Brain microvascular endothelial cell (primary cell): Measurements from ENCODE around the gene MMAA.
A peak's percentile ranks its signal among the peaks of the same experiment; 100 is the strongest.
"Not testable (repeated sequence)": the region's sequence is repeated elsewhere in the genome, so short reads cannot be mapped to it uniquely, and the experiment has no call there.

Experiments used
- DNase-seq: peaks from one replicate; pipeline ENCODE4 v3.0.0-alpha.2; 2020
- H3K27ac ChIP-seq: fragments of 250-450 bp; sonication (Bioruptor Pico); 2 replicates; pipeline ENCODE4 v1.5.1; 2020; ENCODE audit warnings: mild to moderate bottlenecking, moderate library complexity
- H3K27me3 ChIP-seq: fragments of 250-450 bp; sonication (Bioruptor Pico); replicated peaks from 2 replicates; pipeline ENCODE4 v1.5.1; 2020; ENCODE audit warnings: mild to moderate bottlenecking
- H3K36me3 ChIP-seq: fragments of 250-450 bp; sonication (Bioruptor Pico); replicated peaks from 2 replicates; pipeline ENCODE4 v1.5.1; 2020; ENCODE audit warnings: mild to moderate bottlenecking
- H3K4me3 ChIP-seq: 2 replicates; pipeline ENCODE4 v1.5.1; 2011; ENCODE audit warnings: low read depth, mild to moderate bottlenecking, control low read depth, low read length, moderate library complexity
- in situ Hi-C: cut with HindIII; loops from 2 replicates; pipeline ENCODE4 v1.10.0; 2017; ENCODE audit warnings: low sequenced_read_pairs, low pct_ligation_motif_present
- TF ChIP-seq, protein P1 (sequence below): IDR thresholded peaks from 2 replicates; pipeline ENCODE4 v1.5.1; 2011; ENCODE audit warnings: low read depth, mild to moderate bottlenecking, moderate library complexity, low read length, control low read depth, inconsistent platforms; ENCODE audit errors: missing control alignments

The MMAA gene

DNA sequence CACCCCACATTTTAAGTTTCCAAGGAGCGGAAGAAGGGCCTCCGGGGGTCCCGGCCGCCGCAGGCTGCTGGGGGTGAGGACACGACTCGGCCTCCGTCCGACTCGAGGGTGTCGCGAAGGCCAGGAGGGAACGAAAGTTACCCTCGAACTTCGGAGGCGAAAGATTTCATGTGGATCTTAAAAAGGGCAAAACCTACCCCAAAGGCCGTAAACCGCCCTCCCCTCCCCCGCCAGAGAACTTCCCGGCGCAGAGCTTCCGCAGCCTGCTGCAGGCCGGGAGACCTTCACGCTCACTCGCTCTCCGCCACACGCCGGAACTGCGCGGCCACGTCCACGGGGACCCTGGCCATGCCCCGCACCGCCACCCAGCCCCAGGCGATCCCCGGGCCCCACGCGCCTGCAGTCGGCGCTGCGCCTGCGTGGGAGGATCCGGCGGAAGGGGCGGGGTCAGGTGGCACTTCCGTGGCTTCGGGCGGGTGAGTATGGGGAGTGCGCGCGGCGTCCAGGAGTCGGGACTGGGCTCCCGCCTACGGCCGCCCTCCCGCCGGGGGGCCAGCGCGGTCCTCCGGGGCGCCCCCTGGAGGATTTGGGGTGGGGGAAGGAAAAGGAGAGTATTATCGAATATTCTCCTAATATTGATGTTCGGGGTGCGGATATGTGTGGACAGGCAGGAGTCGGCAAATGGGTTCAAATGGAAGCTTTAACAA is at the start of gene MMAA:
MMAA (plus strand) TSS at position 454 of the 707 bp plus-strand sequence. CDS start 19,755 bp downstream, outside the sequence.
- peak within 1 kb of the TSS; percentile 82 for H3K27ac ChIP-seq
- no peaks in the 10 kb centered on the region for H3K27me3 ChIP-seq
- in situ Hi-C loops = no loop called here
- peak; percentile 87 for DNase-seq
- TF ChIP-seq, protein P1, sequence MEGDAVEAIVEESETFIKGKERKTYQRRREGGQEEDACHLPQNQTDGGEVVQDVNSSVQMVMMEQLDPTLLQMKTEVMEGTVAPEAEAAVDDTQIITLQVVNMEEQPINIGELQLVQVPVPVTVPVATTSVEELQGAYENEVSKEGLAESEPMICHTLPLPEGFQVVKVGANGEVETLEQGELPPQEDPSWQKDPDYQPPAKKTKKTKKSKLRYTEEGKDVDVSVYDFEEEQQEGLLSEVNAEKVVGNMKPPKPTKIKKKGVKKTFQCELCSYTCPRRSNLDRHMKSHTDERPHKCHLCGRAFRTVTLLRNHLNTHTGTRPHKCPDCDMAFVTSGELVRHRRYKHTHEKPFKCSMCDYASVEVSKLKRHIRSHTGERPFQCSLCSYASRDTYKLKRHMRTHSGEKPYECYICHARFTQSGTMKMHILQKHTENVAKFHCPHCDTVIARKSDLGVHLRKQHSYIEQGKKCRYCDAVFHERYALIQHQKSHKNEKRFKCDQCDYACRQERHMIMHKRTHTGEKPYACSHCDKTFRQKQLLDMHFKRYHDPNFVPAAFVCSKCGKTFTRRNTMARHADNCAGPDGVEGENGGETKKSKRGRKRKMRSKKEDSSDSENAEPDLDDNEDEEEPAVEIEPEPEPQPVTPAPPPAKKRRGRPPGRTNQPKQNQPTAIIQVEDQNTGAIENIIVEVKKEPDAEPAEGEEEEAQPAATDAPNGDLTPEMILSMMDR = peak; percentile 67
- peak within 1 kb of the TSS; percentile 85 for H3K4me3 ChIP-seq
- H3K36me3 ChIP-seq = no peaks in the 10 kb centered on the region

DNA sequence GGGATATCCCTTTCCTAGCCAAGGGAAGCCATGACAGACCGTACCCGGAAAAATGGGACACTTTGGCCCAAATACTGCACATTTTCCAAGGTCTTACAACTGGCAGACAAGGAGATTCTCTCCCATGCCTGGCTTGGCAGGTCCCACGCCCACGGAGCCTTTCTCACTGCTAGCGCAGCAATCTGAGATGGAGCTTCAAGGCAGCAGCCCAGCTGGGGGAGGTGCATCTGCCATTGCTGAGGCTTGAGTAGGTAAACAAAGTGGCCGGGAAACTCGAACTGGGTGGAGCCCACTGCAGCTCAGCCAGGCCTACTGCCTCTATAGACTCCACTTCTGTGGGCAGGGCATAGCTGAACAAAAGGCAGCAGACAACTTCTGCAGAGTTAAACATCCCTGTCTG is 44.6 kb upstream of the MMAA start:
- H3K27ac ChIP-seq, H3K36me3 ChIP-seq, in situ Hi-C loops, DNase-seq, H3K27me3 ChIP-seq, H3K4me3 ChIP-seq: not testable (repeated sequence)

DNA sequence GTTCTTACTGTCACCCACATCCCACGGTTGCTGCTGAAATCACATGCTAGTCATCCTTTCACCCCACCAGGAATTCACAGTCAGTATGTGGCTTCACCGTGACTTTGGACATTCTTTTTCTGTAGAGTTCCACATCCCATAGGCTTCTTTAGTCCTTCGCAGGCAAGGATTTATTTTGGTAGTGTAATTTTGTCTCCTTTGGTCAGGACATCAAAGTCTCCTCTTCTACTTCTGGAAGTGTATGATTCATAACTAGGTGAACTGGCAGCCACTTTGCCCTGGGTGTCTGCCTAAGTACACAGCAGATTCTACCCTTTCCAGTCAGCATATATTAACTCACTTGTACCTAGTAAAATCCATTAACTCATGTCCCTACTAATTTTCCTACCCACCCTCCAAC is 38.3 kb upstream of the MMAA start:
- no peak for DNase-seq
- Histone ChIP-seq H3K27ac (no peak overlapping the region), H3K27me3 (no peaks in the 10 kb centered on the region), H3K36me3 (no peaks in the 10 kb centered on the region), H3K4me3 (no peak overlapping the region)
- in situ Hi-C loops = no loop called here
- TF ChIP-seq, protein P1 = no peak

DNA sequence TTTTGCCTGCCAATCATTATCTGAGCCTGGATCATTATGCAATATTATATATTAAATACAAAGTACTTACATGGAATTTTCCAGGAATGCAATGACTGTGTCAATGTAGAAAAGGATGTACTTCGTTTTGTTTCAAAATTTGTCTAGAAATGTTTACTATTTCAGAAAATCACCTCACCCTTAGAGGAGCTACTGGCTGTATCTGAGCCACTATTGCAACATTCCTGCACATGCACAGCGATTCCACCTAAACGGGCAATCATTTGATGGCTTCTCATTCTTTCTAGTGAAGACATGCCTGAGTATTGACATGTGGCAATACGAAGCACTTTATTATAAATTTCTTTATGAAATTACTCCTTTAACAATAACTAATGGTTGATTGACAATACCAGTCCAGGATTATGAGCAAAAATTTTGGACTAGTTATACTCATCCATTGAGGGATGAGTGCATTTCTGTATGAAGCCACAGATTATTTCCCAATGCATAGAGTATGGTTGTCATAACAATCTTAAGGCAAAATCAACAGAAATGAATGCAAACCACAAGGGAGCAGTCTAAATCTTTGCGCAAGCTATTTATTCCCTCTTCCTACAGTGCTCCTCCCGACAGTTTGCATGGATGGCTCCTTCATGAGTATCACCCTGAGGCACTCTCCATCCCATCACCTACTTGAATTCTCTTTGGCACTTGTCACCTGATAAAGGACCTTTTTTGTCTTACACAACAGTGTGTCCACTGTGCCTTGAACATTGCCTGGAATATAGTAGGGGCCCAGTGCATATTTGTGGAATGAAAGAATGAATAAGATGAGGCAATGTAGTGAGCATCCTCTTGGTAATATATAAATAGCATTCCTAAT is 35.8 kb upstream of the MMAA start:
- in situ Hi-C loops = no loop called here
- H3K36me3 ChIP-seq = no peaks in the 10 kb centered on the region
- TF ChIP-seq, protein P1 = no peak
- DNase-seq = no peak
- no peak overlapping the region for H3K27ac ChIP-seq
- H3K27me3 ChIP-seq = no peaks in the 10 kb centered on the region
- H3K4me3 ChIP-seq = no peak overlapping the region

DNA sequence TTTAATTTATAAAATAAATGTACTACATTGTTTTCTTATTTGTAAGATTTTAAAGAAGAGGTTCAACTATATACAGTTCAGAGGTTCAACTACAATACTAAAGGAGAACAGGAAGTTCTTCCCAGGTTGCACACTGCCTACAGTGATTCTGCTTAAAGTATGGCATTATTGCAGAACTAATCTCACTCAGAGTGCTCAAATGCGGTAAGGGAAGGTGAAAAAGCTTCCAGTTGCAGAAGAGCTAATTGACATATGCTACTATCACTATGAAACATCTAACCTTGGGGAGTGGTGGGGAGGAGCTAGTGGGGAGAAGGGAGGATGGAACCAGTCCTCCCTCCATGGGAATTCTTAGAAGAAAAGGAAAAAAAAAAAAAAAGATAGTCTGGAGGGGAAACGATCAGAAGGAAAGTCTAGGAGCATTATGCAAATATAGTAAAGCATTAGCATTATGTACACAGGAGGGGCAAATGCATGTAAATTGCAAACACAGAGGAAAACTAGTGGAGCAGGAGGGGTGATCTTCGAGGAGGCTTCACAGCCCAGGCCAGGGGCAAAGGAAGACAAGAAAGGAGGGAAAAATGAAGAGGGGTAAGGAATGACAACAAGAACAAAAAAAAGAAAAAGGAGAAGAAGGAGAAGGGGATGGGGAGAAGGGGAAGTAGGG is 32.0 kb upstream of the MMAA start:
- DNase-seq = no peak
- Histone ChIP-seq H3K27ac (no peak overlapping the region), H3K4me3 (no peak overlapping the region), H3K36me3 (no peaks in the 10 kb centered on the region), H3K27me3 (no peaks in the 10 kb centered on the region)
- TF ChIP-seq, protein P1 = no peak
- in situ Hi-C loops = no loop called here

DNA sequence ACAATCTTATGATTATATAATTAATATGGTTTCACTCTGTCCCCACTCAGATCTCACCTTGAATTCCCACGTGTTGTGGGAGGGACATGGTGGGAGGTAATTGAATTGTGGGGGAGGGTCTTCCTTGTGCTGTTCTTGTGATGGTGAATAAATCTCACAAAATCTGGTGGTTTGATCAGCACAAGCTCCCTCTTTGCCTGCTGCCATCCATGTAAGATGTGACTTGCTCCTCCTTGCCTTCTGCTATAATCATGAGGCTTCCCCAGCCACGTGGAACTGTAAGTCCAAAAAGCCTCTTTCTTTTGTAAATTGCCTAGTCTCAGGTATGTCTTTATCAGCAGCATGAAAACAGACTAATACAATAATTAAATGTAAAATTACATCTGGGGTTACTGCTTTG is 29.8 kb upstream of the MMAA start:
- H3K4me3 ChIP-seq, H3K27ac ChIP-seq, H3K27me3 ChIP-seq, in situ Hi-C loops, H3K36me3 ChIP-seq, DNase-seq: not testable (repeated sequence)
